HL-60 (cell line): ENCODE data around the gene MAPRE3.

ENCODE experiments used
- DNase-seq, 2 experiments: peaks; one replicate each; pipeline ENCODE4 v3.0.0-alpha.2; 2010 to 2020; ENCODE audit warnings: low read depth in 1 of 2, low spot score in 1 of 2
- H3K27ac ChIP-seq: fragments of 250-450 bp; sonication (Bioruptor Pico); replicated peaks from 2 replicates; pipeline ENCODE4 v1.5.1; 2020; ENCODE audit warnings: mild to moderate bottlenecking, moderate library complexity
- H3K27me3 ChIP-seq: fragments of 250-450 bp; sonication (Bioruptor Pico); 2 replicates; pipeline ENCODE4 v1.5.1; 2021; ENCODE audit warnings: mild to moderate bottlenecking, moderate library complexity; ENCODE audit not compliant: insufficient read depth, poor library complexity, severe bottlenecking
- H3K4me3 ChIP-seq: replicated peaks from 2 replicates; pipeline ENCODE4 v1.5.1; 2011; ENCODE audit warnings: mild to moderate bottlenecking, control low read depth, low read length; ENCODE audit not compliant: insufficient read depth
- GABPA ChIP-seq: IDR thresholded peaks from 2 replicates; pipeline ENCODE4 v1.6.1; 2012; ENCODE audit warnings: low read depth
- POLR2AphosphoS5 ChIP-seq: IDR thresholded peaks from 2 replicates; pipeline ENCODE4 v1.6.1; 2012; ENCODE audit warnings: low read depth
- SPI1 ChIP-seq: IDR thresholded peaks from 2 replicates; pipeline ENCODE4 v1.6.1; 2012; ENCODE audit warnings: low read depth, mild to moderate bottlenecking, borderline replicate concordance
- TF ChIP-seq, protein P1 (sequence below): IDR thresholded peaks from one replicate; pipeline ENCODE4 v1.5.1; 2011; ENCODE audit warnings: low read length, control low read depth, inconsistent platforms; ENCODE audit not compliant: insufficient read depth
- TF ChIP-seq, protein P2 (sequence below): IDR thresholded peaks from 2 replicates; pipeline ENCODE4 v1.6.1; 2012; ENCODE audit warnings: low read depth; ENCODE audit not compliant: insufficient replicate concordance

MAPRE3 gene

DNA sequence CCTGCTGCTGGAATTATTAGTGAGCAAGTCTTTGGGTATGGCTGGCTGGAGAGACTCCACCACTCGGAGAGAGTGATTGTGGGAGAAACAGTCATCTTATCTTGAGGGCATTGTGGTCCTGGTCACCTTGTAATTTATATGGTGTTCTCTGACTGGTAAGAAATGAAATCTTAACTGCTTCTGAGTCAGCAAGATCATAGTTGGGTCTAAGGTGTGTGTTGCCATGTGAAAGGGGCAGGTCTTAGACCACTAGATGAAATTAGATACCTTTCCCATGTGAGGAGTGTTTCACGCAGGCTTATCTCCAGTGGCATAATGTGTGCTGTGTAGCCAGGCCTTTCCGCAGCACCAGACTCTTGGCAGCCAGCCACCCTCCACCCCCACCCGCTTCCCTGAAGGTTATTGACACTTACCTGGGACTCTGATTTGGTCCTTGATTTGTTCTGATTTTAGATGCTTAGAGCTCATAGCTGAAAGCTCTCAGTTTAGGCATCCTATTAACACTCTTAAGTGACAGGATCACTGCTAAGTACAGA is 7.7 kb downstream of the MAPRE3 start:
- Histone ChIP-seq H3K27me3 (no peaks in the 10 kb centered on the region), H3K27ac (no peak overlapping the region), H3K4me3 (no peak overlapping the region)
- DNase-seq = no peak
- TF ChIP-seq GABPA = no peak
- TF ChIP-seq SPI1 = no peak
- no peak for TF ChIP-seq POLR2AphosphoS5
- TF ChIP-seq, protein P1, sequence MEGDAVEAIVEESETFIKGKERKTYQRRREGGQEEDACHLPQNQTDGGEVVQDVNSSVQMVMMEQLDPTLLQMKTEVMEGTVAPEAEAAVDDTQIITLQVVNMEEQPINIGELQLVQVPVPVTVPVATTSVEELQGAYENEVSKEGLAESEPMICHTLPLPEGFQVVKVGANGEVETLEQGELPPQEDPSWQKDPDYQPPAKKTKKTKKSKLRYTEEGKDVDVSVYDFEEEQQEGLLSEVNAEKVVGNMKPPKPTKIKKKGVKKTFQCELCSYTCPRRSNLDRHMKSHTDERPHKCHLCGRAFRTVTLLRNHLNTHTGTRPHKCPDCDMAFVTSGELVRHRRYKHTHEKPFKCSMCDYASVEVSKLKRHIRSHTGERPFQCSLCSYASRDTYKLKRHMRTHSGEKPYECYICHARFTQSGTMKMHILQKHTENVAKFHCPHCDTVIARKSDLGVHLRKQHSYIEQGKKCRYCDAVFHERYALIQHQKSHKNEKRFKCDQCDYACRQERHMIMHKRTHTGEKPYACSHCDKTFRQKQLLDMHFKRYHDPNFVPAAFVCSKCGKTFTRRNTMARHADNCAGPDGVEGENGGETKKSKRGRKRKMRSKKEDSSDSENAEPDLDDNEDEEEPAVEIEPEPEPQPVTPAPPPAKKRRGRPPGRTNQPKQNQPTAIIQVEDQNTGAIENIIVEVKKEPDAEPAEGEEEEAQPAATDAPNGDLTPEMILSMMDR = no peak
- TF ChIP-seq, protein P2, sequence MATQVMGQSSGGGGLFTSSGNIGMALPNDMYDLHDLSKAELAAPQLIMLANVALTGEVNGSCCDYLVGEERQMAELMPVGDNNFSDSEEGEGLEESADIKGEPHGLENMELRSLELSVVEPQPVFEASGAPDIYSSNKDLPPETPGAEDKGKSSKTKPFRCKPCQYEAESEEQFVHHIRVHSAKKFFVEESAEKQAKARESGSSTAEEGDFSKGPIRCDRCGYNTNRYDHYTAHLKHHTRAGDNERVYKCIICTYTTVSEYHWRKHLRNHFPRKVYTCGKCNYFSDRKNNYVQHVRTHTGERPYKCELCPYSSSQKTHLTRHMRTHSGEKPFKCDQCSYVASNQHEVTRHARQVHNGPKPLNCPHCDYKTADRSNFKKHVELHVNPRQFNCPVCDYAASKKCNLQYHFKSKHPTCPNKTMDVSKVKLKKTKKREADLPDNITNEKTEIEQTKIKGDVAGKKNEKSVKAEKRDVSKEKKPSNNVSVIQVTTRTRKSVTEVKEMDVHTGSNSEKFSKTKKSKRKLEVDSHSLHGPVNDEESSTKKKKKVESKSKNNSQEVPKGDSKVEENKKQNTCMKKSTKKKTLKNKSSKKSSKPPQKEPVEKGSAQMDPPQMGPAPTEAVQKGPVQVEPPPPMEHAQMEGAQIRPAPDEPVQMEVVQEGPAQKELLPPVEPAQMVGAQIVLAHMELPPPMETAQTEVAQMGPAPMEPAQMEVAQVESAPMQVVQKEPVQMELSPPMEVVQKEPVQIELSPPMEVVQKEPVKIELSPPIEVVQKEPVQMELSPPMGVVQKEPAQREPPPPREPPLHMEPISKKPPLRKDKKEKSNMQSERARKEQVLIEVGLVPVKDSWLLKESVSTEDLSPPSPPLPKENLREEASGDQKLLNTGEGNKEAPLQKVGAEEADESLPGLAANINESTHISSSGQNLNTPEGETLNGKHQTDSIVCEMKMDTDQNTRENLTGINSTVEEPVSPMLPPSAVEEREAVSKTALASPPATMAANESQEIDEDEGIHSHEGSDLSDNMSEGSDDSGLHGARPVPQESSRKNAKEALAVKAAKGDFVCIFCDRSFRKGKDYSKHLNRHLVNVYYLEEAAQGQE = no peak

DNA sequence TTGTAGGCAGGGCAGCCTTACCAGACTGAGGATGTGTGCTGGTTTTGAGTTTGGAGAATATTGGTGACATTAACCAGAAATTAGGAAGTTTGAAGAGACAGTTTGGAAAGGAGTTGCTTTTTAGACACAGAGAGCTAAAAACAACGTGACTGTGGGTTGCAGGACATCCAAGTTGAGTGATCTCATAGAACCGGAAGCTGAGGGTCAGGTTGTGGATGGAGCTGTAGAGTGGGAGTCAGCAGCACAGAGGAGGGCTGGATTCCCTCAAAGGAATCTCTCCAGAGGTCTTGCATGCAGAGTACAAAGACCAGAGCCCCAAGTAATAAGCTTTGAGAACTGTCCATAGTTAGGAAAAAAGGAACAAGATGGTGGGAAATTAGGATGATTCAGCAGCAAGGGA is 9.3 kb downstream of the MAPRE3 start:
- DNase-seq = no peak
- Histone ChIP-seq H3K4me3 (no peak overlapping the region), H3K27ac (no peak overlapping the region), H3K27me3 (no peaks in the 10 kb centered on the region)
- TF ChIP-seq SPI1 (no peak), POLR2AphosphoS5 (no peak), GABPA (no peak)
- TF ChIP-seq, protein P2 = no peak
- TF ChIP-seq, protein P1 = no peak

DNA sequence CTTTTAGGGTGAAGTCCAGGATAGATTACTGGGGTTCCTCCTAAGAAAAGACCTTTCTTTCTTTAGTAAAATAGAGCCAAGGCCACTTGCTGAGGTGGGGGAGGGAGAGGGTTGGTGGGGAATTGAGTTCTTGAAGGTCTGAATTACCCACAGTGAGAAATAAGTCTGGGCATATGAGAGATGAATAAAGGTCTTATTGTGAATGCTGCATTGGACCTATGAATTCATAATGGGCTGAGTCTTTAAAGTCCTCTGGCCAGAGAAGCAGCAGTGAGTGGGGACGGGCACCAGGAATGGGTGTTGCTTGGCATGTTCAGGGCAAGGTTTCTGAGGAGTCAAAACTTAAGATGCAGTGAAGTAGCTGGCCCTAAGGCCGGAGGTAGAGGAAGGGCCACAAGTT is 10.5 kb downstream of the MAPRE3 start:
- Histone ChIP-seq H3K27ac (no peak overlapping the region), H3K4me3 (no peak overlapping the region), H3K27me3 (no peaks in the 10 kb centered on the region)
- DNase-seq = no peak
- TF ChIP-seq, protein P2 = no peak
- TF ChIP-seq, protein P1 = no peak
- no peak for TF ChIP-seq GABPA
- no peak for TF ChIP-seq SPI1
- no peak for TF ChIP-seq POLR2AphosphoS5
